Measurements from ENCODE around the gene CNDP2.

- no peak for TF ChIP-seq EZH2phosphoT487 (conservative IDR thresholded peaks at IDR 0.05; ENCODE audit: low read length)
- TF ChIP-seq, protein P1, sequence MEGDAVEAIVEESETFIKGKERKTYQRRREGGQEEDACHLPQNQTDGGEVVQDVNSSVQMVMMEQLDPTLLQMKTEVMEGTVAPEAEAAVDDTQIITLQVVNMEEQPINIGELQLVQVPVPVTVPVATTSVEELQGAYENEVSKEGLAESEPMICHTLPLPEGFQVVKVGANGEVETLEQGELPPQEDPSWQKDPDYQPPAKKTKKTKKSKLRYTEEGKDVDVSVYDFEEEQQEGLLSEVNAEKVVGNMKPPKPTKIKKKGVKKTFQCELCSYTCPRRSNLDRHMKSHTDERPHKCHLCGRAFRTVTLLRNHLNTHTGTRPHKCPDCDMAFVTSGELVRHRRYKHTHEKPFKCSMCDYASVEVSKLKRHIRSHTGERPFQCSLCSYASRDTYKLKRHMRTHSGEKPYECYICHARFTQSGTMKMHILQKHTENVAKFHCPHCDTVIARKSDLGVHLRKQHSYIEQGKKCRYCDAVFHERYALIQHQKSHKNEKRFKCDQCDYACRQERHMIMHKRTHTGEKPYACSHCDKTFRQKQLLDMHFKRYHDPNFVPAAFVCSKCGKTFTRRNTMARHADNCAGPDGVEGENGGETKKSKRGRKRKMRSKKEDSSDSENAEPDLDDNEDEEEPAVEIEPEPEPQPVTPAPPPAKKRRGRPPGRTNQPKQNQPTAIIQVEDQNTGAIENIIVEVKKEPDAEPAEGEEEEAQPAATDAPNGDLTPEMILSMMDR (IDR thresholded peaks at IDR 0.05; ENCODE audit: insufficient read depth, low read length, poor library complexity, severe bottlenecking) = no peak
Observed at GRCh38 chr18:74488354-74488753, 7.8 kb upstream of the CNDP2 start.

Measured in SU-DHL-6 (cell line).